GM21390 (cell line): Measurements from ENCODE around the gene AQP10.
"Not testable (repeated sequence)": the region's sequence is repeated elsewhere in the genome, so short reads cannot be mapped to it uniquely, and the experiment has no call there.

Source experiments
- ATAC-seq: cut with Tn5 transposase; IDR thresholded peaks from one replicate; pipeline ENCODE4 v1.9.1; 2021; ENCODE audit not compliant: unreplicated experiment

Gene AQP10, protein sequence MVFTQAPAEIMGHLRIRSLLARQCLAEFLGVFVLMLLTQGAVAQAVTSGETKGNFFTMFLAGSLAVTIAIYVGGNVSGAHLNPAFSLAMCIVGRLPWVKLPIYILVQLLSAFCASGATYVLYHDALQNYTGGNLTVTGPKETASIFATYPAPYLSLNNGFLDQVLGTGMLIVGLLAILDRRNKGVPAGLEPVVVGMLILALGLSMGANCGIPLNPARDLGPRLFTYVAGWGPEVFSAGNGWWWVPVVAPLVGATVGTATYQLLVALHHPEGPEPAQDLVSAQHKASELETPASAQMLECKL

DNA sequence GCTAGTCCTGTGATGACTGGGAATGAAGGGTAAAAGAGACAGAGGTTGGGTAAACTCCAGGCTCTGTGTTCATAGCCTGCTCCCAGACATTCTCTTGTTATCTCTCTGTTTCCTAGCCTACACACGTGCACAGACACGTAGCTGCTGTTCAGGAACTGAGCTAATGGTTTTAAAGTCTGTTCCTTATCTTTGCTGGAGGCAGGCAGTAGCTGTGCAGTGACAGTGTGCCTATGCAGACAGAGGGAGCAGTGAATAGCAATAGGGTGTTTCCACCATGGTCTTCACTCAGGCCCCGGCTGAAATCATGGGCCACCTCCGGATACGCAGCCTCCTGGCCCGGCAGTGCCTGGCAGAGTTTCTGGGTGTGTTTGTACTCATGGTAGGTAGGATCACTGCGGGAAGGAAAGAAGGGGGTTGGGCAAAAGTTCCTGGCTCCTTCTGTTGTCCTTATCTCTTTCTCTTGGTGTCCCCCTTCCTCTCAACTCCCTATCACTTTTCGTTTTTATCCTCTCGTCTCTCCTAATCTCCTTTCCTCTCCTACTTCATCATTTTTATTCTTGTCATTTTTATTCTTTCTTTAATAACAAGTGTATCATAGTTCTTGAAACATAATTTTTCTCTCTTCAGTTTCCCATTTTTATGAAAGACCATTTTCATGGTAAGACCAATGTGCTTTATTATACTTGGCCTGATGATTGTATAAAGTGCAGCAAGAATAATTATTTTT is at the start of gene AQP10:
AQP10 (plus strand) TSS at position 212 of the 727 bp plus-strand sequence; CDS start at position 275, 63 bp downstream.
- ATAC-seq = no peak

DNA sequence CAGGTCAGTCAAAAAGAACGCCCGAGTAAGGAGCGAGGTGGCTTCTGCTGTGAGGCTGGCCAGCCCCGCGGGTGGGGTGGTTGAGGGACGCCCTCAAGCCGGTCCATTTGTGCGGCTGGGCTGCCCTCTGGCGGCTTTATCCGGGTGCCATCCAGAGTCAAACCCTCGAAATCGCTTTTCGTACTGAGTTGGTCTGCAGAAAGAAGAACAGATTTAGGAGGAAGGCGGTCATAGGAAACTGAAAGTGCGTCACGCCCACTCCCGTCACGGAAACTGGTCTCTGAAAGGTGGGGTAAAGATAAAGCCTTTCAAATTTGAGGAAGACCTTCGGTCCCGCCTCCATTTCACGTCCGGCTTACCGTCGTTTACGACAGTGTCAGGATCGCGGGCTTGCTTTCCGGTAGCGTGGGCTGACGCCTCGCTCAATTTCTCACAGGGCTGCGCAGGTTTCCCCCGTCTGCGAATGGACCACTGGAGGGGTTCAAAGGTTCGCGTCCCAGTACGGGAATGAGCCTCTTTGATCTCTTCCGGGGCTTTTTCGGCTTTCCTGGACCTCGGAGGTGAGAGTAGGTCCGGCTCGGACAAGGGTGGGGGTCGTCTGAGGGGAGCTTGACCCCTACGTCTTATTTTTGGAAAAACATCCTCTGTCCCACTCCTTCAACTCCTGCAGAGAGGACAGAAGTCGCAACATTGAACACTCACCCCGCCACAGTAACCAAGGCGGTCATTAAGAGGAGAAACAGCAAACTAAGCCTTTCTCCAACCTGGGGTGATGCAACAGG is 48.5 kb upstream of the AQP10 start, which contains the start of gene HAX1:
HAX1 (plus strand) TSS at position 413 of the 782 bp plus-strand sequence; CDS start at position 508, 95 bp downstream.
- peak; percentile 86 for ATAC-seq

DNA sequence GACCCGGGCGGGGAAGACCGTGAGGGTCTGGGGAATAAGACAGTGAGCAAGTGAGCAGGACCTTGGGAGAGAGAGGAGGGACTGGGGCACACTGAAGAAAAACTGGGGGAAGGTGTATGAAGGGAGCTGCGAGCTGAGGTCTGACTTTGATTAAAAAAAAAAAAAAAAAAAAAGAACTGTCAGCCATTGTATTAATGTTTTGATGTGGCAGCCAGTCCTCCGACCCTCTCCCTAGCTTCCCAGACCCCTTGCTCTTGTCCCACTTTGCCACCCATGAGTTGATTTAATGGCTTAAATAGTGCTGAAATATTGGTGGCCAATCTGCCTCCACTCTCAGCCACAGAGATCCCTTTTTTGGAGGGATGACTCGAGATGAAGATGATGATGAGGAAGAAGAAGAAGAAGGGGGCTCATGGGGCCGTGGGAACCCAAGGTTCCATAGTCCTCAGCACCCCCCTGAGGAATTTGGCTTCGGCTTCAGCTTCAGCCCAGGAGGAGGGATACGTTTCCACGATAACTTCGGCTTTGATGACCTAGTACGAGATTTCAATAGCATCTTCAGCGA is 47.8 kb upstream of the AQP10 start:
- no peak for ATAC-seq

- ATAC-seq = no peak
Measured at GRCh38 chr1:154276797-154277196, 44.1 kb upstream of the AQP10 start.

DNA sequence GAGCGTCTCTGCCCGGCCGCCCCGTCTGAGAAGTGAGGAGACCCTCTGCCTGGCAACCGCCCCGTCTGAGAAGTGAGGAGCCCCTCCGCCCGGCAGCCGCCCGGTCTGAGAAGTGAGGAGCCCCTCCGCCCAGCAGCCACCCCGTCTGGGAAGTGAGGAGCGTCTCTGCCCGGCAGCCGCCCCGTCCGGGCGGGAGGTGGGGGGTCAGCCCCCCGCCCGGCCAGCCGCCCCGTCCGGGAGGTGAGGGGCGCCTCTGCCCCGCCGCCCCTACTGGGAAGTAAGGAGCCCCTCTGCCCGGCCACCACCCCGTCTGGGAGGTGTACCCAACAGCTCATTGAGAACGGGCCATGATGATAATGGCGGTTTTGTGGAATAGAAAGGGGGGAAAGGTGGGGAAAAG is 33.3 kb upstream of the AQP10 start:
- not testable (repeated sequence) for ATAC-seq

DNA sequence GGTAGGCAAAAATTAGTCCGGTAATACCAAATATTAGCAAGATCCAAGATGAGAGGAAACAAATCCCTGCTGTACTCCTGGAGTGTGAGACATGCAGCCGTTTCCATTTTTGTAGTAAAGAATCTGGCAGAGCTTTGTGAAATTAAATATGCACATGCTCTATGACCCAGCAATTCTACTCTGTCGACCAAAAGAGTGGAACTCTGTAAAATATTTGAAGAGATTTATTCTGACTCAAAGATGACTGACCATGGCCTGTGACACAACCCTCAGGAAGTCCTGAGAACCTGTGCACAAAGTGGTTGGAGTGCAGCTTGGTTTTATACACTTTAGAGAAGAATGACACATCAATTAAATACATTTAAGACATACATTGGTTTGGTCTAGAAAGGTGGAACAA is 32.2 kb upstream of the AQP10 start:
- ATAC-seq = no peak

- no peak for ATAC-seq
Measured at GRCh38 chr1:154290921-154291320, 30.0 kb upstream of the AQP10 start.

GRCh38 chr1:154295408-154296235 is 25.3 kb upstream of the AQP10 start:
- ATAC-seq = no peak

- no peak for ATAC-seq
Measured at GRCh38 chr1:154301582-154301981, 19.3 kb upstream of the AQP10 start.

- no peak for ATAC-seq
Measured at GRCh38 chr1:154304664-154305337, 16.1 kb upstream of the AQP10 start.

DNA sequence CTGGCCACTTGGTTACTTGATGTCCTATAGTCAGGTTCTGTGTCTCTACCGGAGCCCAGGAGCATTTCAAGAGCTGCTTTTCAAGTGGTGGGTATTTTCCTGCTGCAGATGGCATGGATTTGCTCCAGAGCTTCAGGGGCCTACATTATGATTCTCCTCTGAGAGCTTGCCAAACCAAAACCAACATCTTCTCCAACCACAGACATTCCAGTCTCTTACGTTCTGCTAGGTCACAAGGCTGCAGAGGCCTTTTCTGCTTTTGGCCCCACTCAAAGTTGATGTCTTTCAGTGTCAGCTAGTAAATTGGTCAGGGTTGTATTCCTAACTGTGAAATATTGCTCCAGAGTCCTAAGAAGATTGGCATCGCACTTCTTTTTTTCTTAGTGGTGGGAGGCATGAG is 14.7 kb upstream of the AQP10 start:
- no peak for ATAC-seq

GRCh38 chr1:154307670-154308270 is 13.1 kb upstream of the AQP10 start:
- ATAC-seq = not testable (repeated sequence)

- ATAC-seq = not testable (repeated sequence)
Measured at GRCh38 chr1:154309136-154309535, 11.8 kb upstream of the AQP10 start.

GRCh38 chr1:154312229-154313065 is 8.4 kb upstream of the AQP10 start:
- ATAC-seq = not testable (repeated sequence)

DNA sequence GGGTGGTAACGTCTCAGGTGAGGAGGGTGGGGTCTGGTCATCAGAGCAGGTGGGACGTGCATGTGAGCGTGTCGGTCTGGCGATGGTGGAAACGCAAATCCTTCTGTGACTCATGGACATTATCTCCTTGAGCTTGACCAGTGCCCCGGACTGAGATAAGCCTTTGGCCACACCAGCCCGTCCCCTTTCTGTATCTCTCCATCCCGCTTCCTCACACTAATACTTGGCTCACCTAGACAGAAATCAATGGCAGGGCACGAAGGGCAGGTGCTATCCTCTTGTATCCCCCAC is 7.9 kb upstream of the AQP10 start:
- no peak for ATAC-seq

- not testable (repeated sequence) for ATAC-seq
Measured at GRCh38 chr1:154314226-154314625, 6.7 kb upstream of the AQP10 start.

- no peak for ATAC-seq
Measured at GRCh38 chr1:154316704-154317103, 4.2 kb upstream of the AQP10 start.

GRCh38 chr1:154318386-154318785 is 2.5 kb upstream of the AQP10 start:
- no peak for ATAC-seq

- ATAC-seq = not testable (repeated sequence)
Measured at GRCh38 chr1:154321609-154321934, 679 bp downstream of the AQP10 start.
